CD4-positive, CD25-positive, alpha-beta regulatory T cell (primary cell): ENCODE data around the gene ZNF569. TPM values are rescaled to one million over a fixed set of nuclear protein-coding genes. Genes with fewer than 3 reads are reported as not detected.

Experiments used
- ATAC-seq, 2 donors: fragments of 150-1000 bp; cut with Tn5 transposase; one replicate each; pipeline ENCODE4 v1.10.0; 2021; ENCODE audit warnings: low read depth in 2 of 2, moderate number of reproducible peaks in 2 of 2, moderate library complexity in 1 of 2
- DNase-seq, 3 donors: peaks; one replicate each; pipeline versions ENCODE4 v3.0.0 to v3.0.0-alpha.2; 2012 to 2022; ENCODE audit warnings: mixed read lengths in 1 of 3
- H3K27ac ChIP-seq: one replicate; pipeline ENCODE4 v1.7.0; 2013; ENCODE audit warnings: mild to moderate bottlenecking, low read length; ENCODE audit not compliant: insufficient read depth, poor library complexity, severe bottlenecking
- H3K27me3 ChIP-seq: one replicate; pipeline ENCODE4 v1.7.0; 2013; ENCODE audit warnings: low read length; ENCODE audit not compliant: control insufficient read depth, insufficient read depth
- H3K36me3 ChIP-seq: one replicate; pipeline ENCODE4 v1.7.0; 2013; ENCODE audit warnings: mild to moderate bottlenecking, low read length, moderate library complexity; ENCODE audit not compliant: control insufficient read depth, insufficient read depth
- H3K4me1 ChIP-seq: 2 replicates; pipeline ENCODE4 v1.7.0; 2013; ENCODE audit warnings: mild to moderate bottlenecking, low read length; ENCODE audit not compliant: insufficient read depth, control insufficient read depth, poor library complexity, severe bottlenecking
- H3K4me3 ChIP-seq: one replicate; pipeline ENCODE4 v1.7.0; 2013; ENCODE audit warnings: low read depth, mild to moderate bottlenecking, low read length, moderate library complexity
- H3K9me3 ChIP-seq, 2 experiments: 1 replicate in 1 of 2; 2 replicates in 1 of 2; pipeline ENCODE4 v1.7.0; 2013; ENCODE audit warnings: low read length in 2 of 2, mild to moderate bottlenecking in 1 of 2, moderate library complexity in 1 of 2; ENCODE audit not compliant: control insufficient read depth in 2 of 2
- H3K27ac Mint-ChIP-seq, 3 donors: one replicate each; pipeline ENCODE4 v1.8.0; 2020 to 2022; ENCODE audit warnings: mild to moderate bottlenecking in 3 of 3, mixed read lengths in 3 of 3, moderate library complexity in 2 of 3
- H3K27me3 Mint-ChIP-seq: one replicate; pipeline ENCODE4 v1.8.0; 2022; ENCODE audit warnings: mild to moderate bottlenecking, mixed read lengths
- H3K36me3 Mint-ChIP-seq: one replicate; pipeline ENCODE4 v1.8.0; 2020; ENCODE audit warnings: mixed read lengths
- H3K4me1 Mint-ChIP-seq, 4 donors: one replicate each; pipeline ENCODE4 v1.8.0; 2020 to 2022; ENCODE audit warnings: mixed read lengths in 4 of 4, mild to moderate bottlenecking in 1 of 4
- H3K4me3 Mint-ChIP-seq, 4 donors: one replicate each; pipeline ENCODE4 v1.8.0; 2020 to 2022; ENCODE audit warnings: mild to moderate bottlenecking in 4 of 4, mixed read lengths in 4 of 4, moderate library complexity in 3 of 4
- H3K9me3 Mint-ChIP-seq, 7 donors: one replicate each; pipeline ENCODE4 v1.8.0; 2020 to 2022; ENCODE audit warnings: mixed read lengths in 7 of 7, mild to moderate bottlenecking in 3 of 7, moderate library complexity in 2 of 7
- polyA plus RNA-seq, 4 donors: library from polyadenylated mRNA; unstranded; fragments of 300-500 nt; fragmentation: Illumina TruSeq; gene quantifications; one replicate each; pipeline ENCODE4 v1.2.3, GENCODE V29; 2021
- total RNA-seq: library from RNA; stranded (reverse); gene quantifications from one replicate; pipeline ENCODE4 v1.2.3, GENCODE V29; 2022

ZNF569 gene
- total and polyA plus RNA-seq, 5 donors from 2014 or later = 4.2 to 8.5 (median 4.6) TPM

- no peaks in the 10 kb centered on the region for H3K27me3 ChIP-seq
- H3K4me1 ChIP-seq = no peaks in the 10 kb centered on the region
- Mint-ChIP-seq H3K9me3 (peaks cover 4 to 49% (median 29%) of the 10 kb centered on the region in 7 donors), H3K27ac (no peak overlapping the region), H3K27me3 (no peaks in the 10 kb centered on the region), H3K36me3 (peaks cover 4% of the 10 kb centered on the region), H3K4me3 (no peak overlapping the region), H3K4me1 (no peaks in the 10 kb centered on the region)
- peaks cover 57 to 77% of the 10 kb centered on the region in 2 experiments for H3K9me3 ChIP-seq
- no peak overlapping the region for H3K27ac ChIP-seq
- ATAC-seq = no peak
- H3K36me3 ChIP-seq = no peaks in the 10 kb centered on the region
- no peak overlapping the region for H3K4me3 ChIP-seq
- DNase-seq = no peak
Observed at GRCh38 chr19:37492213-37492612, 25.0 kb upstream of the ZNF569 start.

GRCh38 chr19:37484406-37485168 is 17.3 kb upstream of the ZNF569 start:
- H3K36me3 Mint-ChIP-seq = peaks cover 43% of the 10 kb centered on the region
- Histone ChIP-seq H3K4me1 (no peaks in the 10 kb centered on the region), H3K4me3 (no peak overlapping the region), H3K36me3 (peaks cover 48% of the 10 kb centered on the region), H3K27ac (no peak overlapping the region), H3K27me3 (no peaks in the 10 kb centered on the region), H3K9me3 (peaks cover 76 to 98% of the 10 kb centered on the region in 2 experiments)
- peak overlapping the region in 1 of 3 donors; percentile 45 for H3K27ac Mint-ChIP-seq
- no peaks in the 10 kb centered on the region for H3K27me3 Mint-ChIP-seq
- peak in 1 of 3 donors; percentile 7 for DNase-seq
- H3K4me3 Mint-ChIP-seq = peak overlapping the region in 1 of 4 donors; percentile 24
- H3K4me1 Mint-ChIP-seq = no peaks in the 10 kb centered on the region
- no peak for ATAC-seq
- peaks cover 8 to 74% (median 49%) of the 10 kb centered on the region in 7 donors for H3K9me3 Mint-ChIP-seq

GRCh38 chr19:37472165-37472564 is 4.9 kb upstream of the ZNF569 start:
- Mint-ChIP-seq H3K4me1 (peaks cover 15 to 33% (median 24%) of the 10 kb centered on the region in 4 donors), H3K36me3 (peaks cover 33% of the 10 kb centered on the region), H3K9me3 (peaks cover 4 to 28% (median 21%) of the 10 kb centered on the region in 7 donors), H3K27ac (no peak overlapping the region), H3K27me3 (no peaks in the 10 kb centered on the region), H3K4me3 (no peak overlapping the region)
- DNase-seq (no peak), ATAC-seq (no peak)
- peaks cover 14% of the 10 kb centered on the region for H3K4me1 ChIP-seq
- no peak overlapping the region for H3K4me3 ChIP-seq
- peaks cover 47% of the 10 kb centered on the region for H3K36me3 ChIP-seq
- no peak overlapping the region for H3K27ac ChIP-seq
- no peaks in the 10 kb centered on the region for H3K27me3 ChIP-seq
- peaks cover 29 to 37% of the 10 kb centered on the region in 2 experiments for H3K9me3 ChIP-seq

- Mint-ChIP-seq H3K27ac (peak overlapping the region in 2 of 3 donors; percentile 97 to 99), H3K36me3 (peaks cover 19% of the 10 kb centered on the region), H3K9me3 (peaks cover 3 to 16% (median 6%) of the 10 kb centered on the region in 7 donors), H3K27me3 (no peaks in the 10 kb centered on the region), H3K4me3 (peak overlapping the region; percentile 96 to 100 (median 97)), H3K4me1 (peaks cover 16 to 44% (median 31%) of the 10 kb centered on the region in 4 donors)
- DNase-seq = peak in 1 of 3 donors; percentile 4
- peaks cover 23% of the 10 kb centered on the region for H3K4me1 ChIP-seq
- H3K27me3 ChIP-seq = no peaks in the 10 kb centered on the region
- H3K27ac ChIP-seq = peak overlapping the region; percentile 96
- H3K9me3 ChIP-seq = peaks cover 16 to 18% of the 10 kb centered on the region in 2 experiments
- H3K4me3 ChIP-seq = peak overlapping the region; percentile 89
- no peak for ATAC-seq
- peaks cover 29% of the 10 kb centered on the region for H3K36me3 ChIP-seq
Observed at GRCh38 chr19:37470216-37470615, 3.0 kb upstream of the ZNF569 start.

- Histone ChIP-seq H3K27me3 (no peaks in the 10 kb centered on the region), H3K4me1 (peaks cover 23% of the 10 kb centered on the region), H3K36me3 (peaks cover 29% of the 10 kb centered on the region), H3K27ac (peak within 1 kb of the TSS; percentile 96), H3K9me3 (peaks cover 15 to 21% of the 10 kb centered on the region in 2 experiments), H3K4me3 (peak within 1 kb of the TSS; percentile 89)
- Mint-ChIP-seq H3K9me3 (peaks cover 4 to 20% (median 9%) of the 10 kb centered on the region in 7 donors), H3K36me3 (peaks cover 27% of the 10 kb centered on the region), H3K27me3 (no peaks in the 10 kb centered on the region), H3K4me1 (peaks cover 19 to 46% (median 34%) of the 10 kb centered on the region in 4 donors), H3K27ac (peak within 1 kb of the TSS; percentile 97 to 99 (median 98)), H3K4me3 (peak within 1 kb of the TSS; percentile 96 to 100 (median 97))
- DNase-seq (peak; percentile 76 to 95 (median 90)), ATAC-seq (peak; percentile 74)
Observed at GRCh38 chr19:37468961-37469777, 1.9 kb upstream of the ZNF569 start, which contains the start of gene ZNF570. ZNF570 (plus strand) TSS chr19:37469356; CDS start chr19:37470355, 999 bp downstream.

GRCh38 chr19:37467608-37468090 is 405 bp upstream of the ZNF569 start:
- peaks cover 31% of the 10 kb centered on the region for H3K36me3 ChIP-seq
- Mint-ChIP-seq H3K36me3 (peaks cover 27% of the 10 kb centered on the region), H3K9me3 (peaks cover 4 to 20% (median 9%) of the 10 kb centered on the region in 7 donors), H3K4me3 (peak overlapping the region; percentile 96 to 100 (median 97)), H3K4me1 (peaks cover 19 to 46% (median 34%) of the 10 kb centered on the region in 4 donors), H3K27ac (peak overlapping the region; percentile 93 to 97 (median 97)), H3K27me3 (no peaks in the 10 kb centered on the region)
- peak overlapping the region; percentile 89 for H3K27ac ChIP-seq
- H3K27me3 ChIP-seq = no peaks in the 10 kb centered on the region
- peaks cover 8 to 18% of the 10 kb centered on the region in 2 experiments for H3K9me3 ChIP-seq
- no peak for ATAC-seq
- peak overlapping the region; percentile 63 for H3K4me3 ChIP-seq
- peaks cover 23% of the 10 kb centered on the region for H3K4me1 ChIP-seq
- DNase-seq = no peak

- H3K27me3 ChIP-seq = no peaks in the 10 kb centered on the region
Observed at GRCh38 chr19:37466277-37466797, 907 bp downstream of the ZNF569 start.

More at GRCh38 chr19:37466277-37466797, 907 bp downstream of the ZNF569 start:
- Histone ChIP-seq H3K27ac (peak overlapping the region; percentile 89), H3K4me3 (peak overlapping the region; percentile 92), H3K9me3 (peaks cover 20 to 30% of the 10 kb centered on the region in 2 experiments), H3K36me3 (peaks cover 35% of the 10 kb centered on the region), H3K4me1 (peaks cover 23% of the 10 kb centered on the region)
- no peaks in the 10 kb centered on the region for H3K27me3 Mint-ChIP-seq
- peaks cover 27% of the 10 kb centered on the region for H3K36me3 Mint-ChIP-seq
- no peak for DNase-seq
- H3K27ac Mint-ChIP-seq = peak overlapping the region; percentile 93 to 97 (median 97)
- H3K9me3 Mint-ChIP-seq = peaks cover 4 to 20% (median 9%) of the 10 kb centered on the region in 7 donors
- no peak for ATAC-seq
- peak overlapping the region; percentile 96 to 100 (median 97) for H3K4me3 Mint-ChIP-seq
- H3K4me1 Mint-ChIP-seq = peaks cover 19 to 46% (median 34%) of the 10 kb centered on the region in 4 donors
